ENCODE results near the gene CHPF2.

Gene CHPF2

GRCh38 chr7:151280388-151281019, 48.2 kb downstream of the CHPF2 start:
- TF ChIP-seq ZBTB8A (tag by site-specific recombination; IDR thresholded peaks at IDR 0.05) = no peak
- 0 out of 2 replicates have a peak, but pooled peaks have one; percentile 18 for TF ChIP-seq SCRT1 (tag by site-specific recombination; IDR thresholded peaks at IDR 0.05; ENCODE audit: borderline replicate concordance)
- no peak for TF ChIP-seq GLI4 (tag by site-specific recombination; IDR thresholded peaks at IDR 0.05)
- no peak for TF ChIP-seq HOXA7 (CRISPR knock-in tag; IDR thresholded peaks at IDR 0.05; ENCODE audit: borderline replicate concordance)
- no peak for TF ChIP-seq ZNF433 (tag by site-specific recombination; IDR thresholded peaks at IDR 0.05; ENCODE audit: low read depth)
- no peak for TF ChIP-seq ZNF558 (tag by site-specific recombination; IDR thresholded peaks at IDR 0.05)
- peak; percentile 82 for TF ChIP-seq SCRT2 (tag by site-specific recombination; IDR thresholded peaks at IDR 0.05)
- no peak for TF ChIP-seq SP7 (tag by site-specific recombination; IDR thresholded peaks at IDR 0.05)
- TF ChIP-seq ZNF354C (tag by site-specific recombination; IDR thresholded peaks at IDR 0.05; ENCODE audit: borderline replicate concordance, low read depth) = no peak
- Histone ChIP-seq H3K9me3 (ENCODE audit: control insufficient read depth, insufficient read depth, low read depth, low read length) (no peaks in the 10 kb centered on the region), H3K27ac (ENCODE audit: extremely low read depth, low read depth, low read length) (no peak overlapping the region), H3K4me3 (ENCODE audit: low read depth, low read length) (no peak overlapping the region), H3K4me1 (ENCODE audit: control insufficient read depth, insufficient read depth, low read length) (no peaks in the 10 kb centered on the region), H3K36me3 (ENCODE audit: control insufficient read depth in 2 of 2, insufficient read depth in 1 of 2, low read length in 2 of 2) (no peaks in the 10 kb centered on the region)
- ChIA-PET POLR2A (no interaction called here), CTCF (interaction anchor here (0.6 to 1.0 kb wide), 3 partner anchors 35 to 37 kb away, joined by 3 to 5 read pairs (median 3); no protein-coding TSS in a partner anchor)

- ChIA-PET POLR2A (no interaction called here), CTCF (no interaction called here)
- H3K4me3 ChIP-seq (ENCODE audit: low read depth, low read length) = no peak overlapping the region
- TF ChIP-seq SCRT1 (tag by site-specific recombination; IDR thresholded peaks at IDR 0.05; ENCODE audit: borderline replicate concordance) (peak; percentile 67; the same call in 1 of the 2 replicates), SCRT2 (tag by site-specific recombination; IDR thresholded peaks at IDR 0.05) (peak; percentile 70), ZSCAN16 (tag by site-specific recombination; IDR thresholded peaks at IDR 0.05) (no peak)
- no peak overlapping the region for H3K27ac ChIP-seq (ENCODE audit: extremely low read depth, low read depth, low read length)
- H3K4me1 ChIP-seq (ENCODE audit: control insufficient read depth, insufficient read depth, low read length) = no peaks in the 10 kb centered on the region
- H3K36me3 ChIP-seq (ENCODE audit: control insufficient read depth in 2 of 2, insufficient read depth in 1 of 2, low read length in 2 of 2) = no peaks in the 10 kb centered on the region
- no peaks in the 10 kb centered on the region for H3K9me3 ChIP-seq (ENCODE audit: control insufficient read depth, insufficient read depth, low read depth, low read length)
Observed at GRCh38 chr7:151281686-151282085, 49.4 kb downstream of the CHPF2 start.

- H3K27ac ChIP-seq (ENCODE audit: extremely low read depth, low read depth, low read length) = no peak overlapping the region
- POLR2A ChIA-PET = no interaction called here
- H3K4me1 ChIP-seq (ENCODE audit: control insufficient read depth, insufficient read depth, low read length) = no peaks in the 10 kb centered on the region
- no peaks in the 10 kb centered on the region for H3K9me3 ChIP-seq (ENCODE audit: control insufficient read depth, insufficient read depth, low read depth, low read length)
- H3K4me3 ChIP-seq (ENCODE audit: low read depth, low read length) = no peak overlapping the region
- H3K36me3 ChIP-seq (ENCODE audit: control insufficient read depth in 2 of 2, insufficient read depth in 1 of 2, low read length in 2 of 2) = no peaks in the 10 kb centered on the region
- CTCF ChIA-PET = no interaction called here
- no peak for TF ChIP-seq ZNF423 (tag by site-specific recombination; IDR thresholded peaks at IDR 0.05)
- TF ChIP-seq SP7 (tag by site-specific recombination; IDR thresholded peaks at IDR 0.05) = no peak
- no peak for TF ChIP-seq PRDM2 (tag by site-specific recombination; IDR thresholded peaks at IDR 0.05; ENCODE audit: borderline replicate concordance)
- no peak for TF ChIP-seq OSR2 (tag by site-specific recombination; IDR thresholded peaks at IDR 0.05)
- no peak for TF ChIP-seq ZNF132 (tag by site-specific recombination; IDR thresholded peaks at IDR 0.05; ENCODE audit: borderline replicate concordance)
- no peak for TF ChIP-seq ZNF600 (tag by site-specific recombination; IDR thresholded peaks at IDR 0.05)
- TF ChIP-seq ZNF518A (tag by site-specific recombination; conservative IDR thresholded peaks at IDR 0.05; ENCODE audit: low read depth) = no peak
Observed at GRCh38 chr7:151282111-151282510, 49.8 kb downstream of the CHPF2 start.
